Stimulated activated CD4-positive, alpha-beta T cell treated with anti-CD3 and anti-CD28 coated beads, TNF-alpha, amount 100 ng/mL, for 4 hours (primary cell): ENCODE measurements around the gene TBXAS1.

Experiments
- DNase-seq, 3 experiments: peaks; one replicate each; pipeline ENCODE4 v3.0.0-alpha.2; 2020; ENCODE audit warnings: low read depth in 3 of 3

Gene TBXAS1

DNA sequence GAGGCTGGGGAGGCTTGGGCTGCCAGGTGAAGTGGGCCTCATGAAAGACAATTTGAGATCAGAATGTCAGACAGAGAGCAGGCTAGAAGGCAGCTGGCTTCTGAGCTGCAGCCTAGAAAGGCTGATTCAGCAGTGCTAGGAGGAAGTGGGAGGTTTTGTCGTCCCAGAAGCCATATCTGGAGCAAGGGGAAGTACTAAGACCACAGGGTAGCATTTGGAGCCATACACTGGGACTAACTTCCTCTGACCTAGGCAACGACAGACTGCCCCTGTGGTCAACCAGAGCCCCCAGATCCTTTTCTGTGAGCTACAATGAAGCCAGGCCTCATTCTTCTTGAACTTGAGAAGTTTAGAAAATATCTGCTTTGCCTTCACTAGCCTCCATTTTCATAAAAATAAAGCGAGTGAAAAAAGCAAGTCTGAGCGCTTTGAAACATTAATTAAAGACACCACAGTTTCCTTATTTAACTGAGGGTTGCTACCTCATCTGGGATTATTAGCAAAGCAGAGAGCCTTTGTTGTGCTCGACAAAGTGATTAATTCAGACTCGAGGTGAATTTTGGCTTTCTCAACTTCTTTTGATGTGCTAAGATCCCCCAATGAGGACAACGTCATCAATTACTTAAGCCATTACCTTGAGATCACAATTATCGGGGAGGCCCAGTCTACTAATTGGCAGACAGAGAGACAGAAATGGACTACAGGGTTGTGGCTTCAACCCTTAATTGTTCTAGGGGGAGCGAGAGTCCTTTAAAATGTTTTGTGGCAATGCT, 26.6 kb downstream of the TBXAS1 start:
- no peak for DNase-seq

- no peak for DNase-seq
Measured at GRCh38 chr7:139857791-139858190, 28.7 kb downstream of the TBXAS1 start.

GRCh38 chr7:139860090-139860775, 31.2 kb downstream of the TBXAS1 start:
- DNase-seq: no peak

GRCh38 chr7:139861803-139862202, 32.7 kb downstream of the TBXAS1 start:
- DNase-seq: no peak

GRCh38 chr7:139866047-139866837, 37.2 kb downstream of the TBXAS1 start:
- DNase-seq: no peak

DNA sequence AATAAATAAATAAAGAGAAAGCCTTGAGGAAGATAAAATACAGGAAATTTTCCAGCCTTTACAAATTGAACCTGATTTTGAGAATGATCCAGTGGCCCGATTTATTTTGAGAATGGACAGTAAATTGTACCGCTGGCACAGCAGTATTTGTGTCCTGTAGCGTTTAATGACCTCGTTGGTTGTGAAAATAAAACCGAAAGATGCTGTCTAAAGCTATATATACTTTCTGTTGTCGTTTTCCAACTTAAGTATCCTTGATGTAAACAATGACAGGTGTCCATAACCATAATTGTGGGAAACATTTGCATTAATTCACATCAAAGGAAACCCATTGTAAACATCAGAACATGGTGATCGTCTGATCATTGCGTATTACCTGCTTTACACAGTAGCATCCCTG, 38.8 kb downstream of the TBXAS1 start:
- DNase-seq: no peak

GRCh38 chr7:139869886-139870285, 40.8 kb downstream of the TBXAS1 start:
- DNase-seq: no peak

DNA sequence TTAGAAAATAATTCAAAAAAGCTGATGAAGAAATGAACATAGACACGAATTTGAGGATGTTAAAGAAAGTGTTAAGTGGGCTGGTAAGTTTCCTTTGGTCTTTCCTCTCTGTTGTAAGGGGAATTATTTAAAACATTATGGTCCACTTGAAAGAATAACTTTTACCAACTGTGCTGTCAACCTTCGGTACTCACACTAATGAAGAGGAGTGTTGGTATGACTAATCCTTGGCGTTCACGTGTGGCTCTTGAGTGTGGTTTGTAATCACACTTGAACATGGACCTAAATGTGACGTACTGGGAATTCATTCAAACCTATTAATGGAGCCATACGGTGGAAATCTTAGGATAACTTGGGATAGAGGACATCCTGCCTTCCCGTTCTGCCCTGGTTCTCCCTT, 41.3 kb downstream of the TBXAS1 start:
- no peak for DNase-seq

DNA sequence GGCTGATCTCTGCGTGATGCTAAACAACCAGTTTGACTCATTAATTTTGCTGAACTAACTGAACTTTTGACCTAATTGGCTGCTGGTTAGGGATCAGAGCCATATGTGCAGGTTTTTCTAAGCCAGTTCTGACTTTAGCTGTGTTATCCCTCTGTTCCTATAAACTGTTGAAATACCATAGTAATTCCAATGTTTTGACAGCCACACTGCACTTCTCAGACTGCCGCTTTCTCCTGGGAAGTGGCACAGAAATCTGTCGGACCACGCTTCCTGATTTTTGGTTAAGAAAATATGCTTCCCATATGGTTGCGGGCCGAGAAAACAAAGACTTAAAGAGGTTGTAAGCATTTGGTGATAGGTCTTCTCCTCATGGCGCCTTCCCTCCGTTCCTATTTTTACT, 42.3 kb downstream of the TBXAS1 start:
- no peak for DNase-seq

GRCh38 chr7:139871820-139872219, 42.8 kb downstream of the TBXAS1 start:
- DNase-seq: no peak

- DNase-seq: no peak
Measured at GRCh38 chr7:139873593-139874301, 44.7 kb downstream of the TBXAS1 start.

DNA sequence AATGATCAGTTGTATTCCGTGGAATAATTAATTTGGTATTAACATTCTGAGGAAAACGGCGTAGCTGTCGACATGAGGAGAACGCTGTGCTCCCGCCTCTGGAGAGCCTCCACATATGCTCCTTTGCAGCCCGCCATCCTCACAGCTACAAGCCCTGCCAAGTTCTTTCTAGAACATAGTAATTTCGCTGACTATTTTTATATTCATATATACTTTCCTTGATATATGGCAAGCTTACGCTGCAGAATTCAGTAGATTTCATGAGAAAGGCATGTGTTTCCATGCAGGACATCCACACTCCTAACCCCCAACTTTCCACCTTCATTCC, 45.2 kb downstream of the TBXAS1 start:
- no peak for DNase-seq

DNA sequence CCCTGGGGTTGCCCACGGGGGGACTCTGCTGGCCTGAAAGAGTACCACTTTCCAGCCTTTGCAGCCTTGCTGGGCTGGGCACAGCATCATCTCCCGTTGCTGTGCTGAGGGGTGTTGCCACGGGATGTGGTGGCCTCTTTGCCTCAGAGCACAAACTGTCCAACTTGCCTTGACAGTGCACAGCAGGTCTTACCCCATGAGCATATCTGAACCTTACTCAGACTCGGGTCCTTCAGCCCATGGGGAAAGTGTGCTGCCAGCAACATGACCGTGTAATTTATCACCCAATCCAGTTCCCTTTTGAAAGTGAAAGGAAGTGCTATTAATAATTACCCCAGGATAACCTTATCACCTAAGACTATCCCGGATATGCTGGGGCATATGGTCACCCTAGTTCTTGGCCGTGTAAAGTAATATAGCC, 46.8 kb downstream of the TBXAS1 start:
- no peak for DNase-seq

GRCh38 chr7:139876622-139877283, 47.7 kb downstream of the TBXAS1 start:
- DNase-seq: no peak

DNA sequence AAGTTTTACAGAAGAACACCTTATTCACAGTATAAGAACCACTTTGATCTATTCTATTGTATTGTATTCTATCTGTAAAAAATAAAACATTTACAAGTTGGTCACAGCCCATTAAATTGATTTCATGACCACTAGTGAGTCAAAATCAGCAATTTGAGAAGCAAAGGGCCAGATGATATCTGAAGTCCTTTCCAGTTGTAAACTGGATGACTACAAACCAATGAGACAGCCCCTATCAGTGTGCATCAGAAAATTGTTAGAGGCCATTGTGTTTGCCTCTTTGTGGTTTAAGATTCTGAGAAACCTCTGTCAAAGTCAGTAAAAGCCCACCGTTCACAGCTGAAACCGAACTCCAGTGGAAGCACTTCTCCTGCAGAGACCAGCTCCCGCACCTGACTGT, 54.8 kb downstream of the TBXAS1 start:
- DNase-seq: no peak

DNA sequence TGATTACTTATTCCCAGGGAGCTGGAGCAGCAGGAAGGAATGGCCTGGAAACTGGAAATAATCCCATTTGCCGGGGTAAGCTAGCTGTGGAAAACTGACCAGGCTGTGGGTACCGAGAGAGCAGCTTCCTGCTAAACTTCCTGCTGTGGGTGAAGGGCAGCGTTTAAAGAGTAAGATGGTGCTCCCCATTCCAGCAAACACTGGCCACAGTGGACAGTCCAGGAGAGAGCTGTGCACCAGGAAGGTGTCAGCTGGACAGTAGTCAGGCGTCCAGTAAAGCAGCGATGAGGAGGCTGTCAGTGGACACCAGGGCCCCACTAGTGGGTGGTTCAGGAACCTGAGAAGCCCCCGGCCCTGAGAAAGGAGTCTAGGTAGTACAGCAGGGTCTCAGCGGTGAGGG, 55.4 kb downstream of the TBXAS1 start:
- no peak for DNase-seq

DNA sequence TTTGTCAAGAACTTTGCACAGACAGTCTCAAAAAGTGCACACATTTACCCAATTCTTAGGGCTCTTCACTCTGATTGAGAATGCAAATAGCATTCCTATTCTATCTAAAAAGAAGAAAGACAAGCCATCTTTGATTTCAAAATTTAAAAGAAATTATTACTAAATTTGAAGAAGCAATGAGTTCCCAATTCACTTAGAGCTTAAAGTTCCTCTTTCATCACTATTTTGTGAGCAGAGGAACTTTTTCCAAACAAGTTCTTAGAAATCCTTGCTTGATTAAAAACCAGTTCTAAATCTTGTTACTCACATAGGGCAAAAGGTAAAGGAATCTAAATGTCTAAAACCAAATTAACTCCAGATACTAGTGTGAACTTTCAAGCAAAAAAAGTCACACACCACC, 56.4 kb downstream of the TBXAS1 start:
- DNase-seq: no peak

GRCh38 chr7:139886206-139886605, 57.1 kb downstream of the TBXAS1 start:
- DNase-seq: no peak

GRCh38 chr7:139886899-139887298, 57.8 kb downstream of the TBXAS1 start:
- no peak for DNase-seq

DNA sequence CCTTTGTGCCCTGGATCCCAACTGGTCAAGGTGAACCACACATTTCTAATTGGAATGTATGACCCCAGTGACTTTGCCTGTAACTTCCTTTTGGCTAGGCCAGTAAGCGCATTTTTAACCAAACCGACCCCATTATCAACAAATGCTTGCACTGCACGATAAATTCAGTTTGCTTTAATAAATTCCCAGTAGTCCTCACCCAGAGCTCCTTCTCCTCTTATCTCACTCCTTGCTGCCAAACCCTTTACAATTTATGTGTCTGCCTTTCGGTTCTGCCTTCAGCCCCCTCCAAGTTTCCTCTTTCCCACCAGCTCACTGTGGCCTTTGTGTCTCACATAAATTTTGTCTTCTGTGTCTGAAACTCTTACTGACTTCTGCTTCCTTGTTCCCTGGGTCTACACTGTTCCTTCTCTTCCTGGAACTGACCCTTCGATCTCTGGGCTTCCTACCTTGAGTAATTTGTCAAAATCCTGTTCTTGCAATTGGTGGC, 59.0 kb downstream of the TBXAS1 start:
- no peak for DNase-seq

- DNase-seq: no peak
Measured at GRCh38 chr7:139889186-139889871, 60.3 kb downstream of the TBXAS1 start.
